HG03521 (cell line): ENCODE measurements around the gene SIL1.

Source experiments
- ATAC-seq: cut with Tn5 transposase; IDR thresholded peaks from one replicate; pipeline ENCODE4 v1.9.1; 2021; ENCODE audit warnings: mild to moderate bottlenecking, moderate library complexity; ENCODE audit not compliant: unreplicated experiment

SIL1 gene

GRCh38 chr5:138963763-138964371, 234.3 kb downstream of the SIL1 start:
- no peak for ATAC-seq

- ATAC-seq = no peak
These were observed 235.4 kb downstream of the SIL1 start for GRCh38 chr5:138962614-138963370.

DNA sequence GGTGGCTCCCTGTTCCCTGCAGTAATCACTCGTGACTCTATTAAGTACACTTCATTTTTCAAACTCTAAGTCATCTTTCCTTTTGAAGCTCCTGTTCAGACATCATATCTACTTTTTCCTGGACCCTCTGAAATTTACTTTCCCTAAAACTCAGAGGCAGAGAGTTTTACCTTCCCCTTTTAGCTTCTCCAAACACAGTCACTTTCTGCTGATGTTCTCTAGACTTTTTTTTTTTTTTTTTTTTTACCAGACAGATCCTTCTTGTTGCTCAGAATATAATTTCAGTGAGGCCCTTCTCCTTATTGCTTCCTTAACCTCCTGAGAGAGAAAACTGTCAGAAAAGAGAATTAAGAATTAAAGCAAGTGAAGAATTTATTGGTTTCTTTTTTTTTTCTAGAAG, 236.4 kb downstream of the SIL1 start:
- ATAC-seq = no peak

DNA sequence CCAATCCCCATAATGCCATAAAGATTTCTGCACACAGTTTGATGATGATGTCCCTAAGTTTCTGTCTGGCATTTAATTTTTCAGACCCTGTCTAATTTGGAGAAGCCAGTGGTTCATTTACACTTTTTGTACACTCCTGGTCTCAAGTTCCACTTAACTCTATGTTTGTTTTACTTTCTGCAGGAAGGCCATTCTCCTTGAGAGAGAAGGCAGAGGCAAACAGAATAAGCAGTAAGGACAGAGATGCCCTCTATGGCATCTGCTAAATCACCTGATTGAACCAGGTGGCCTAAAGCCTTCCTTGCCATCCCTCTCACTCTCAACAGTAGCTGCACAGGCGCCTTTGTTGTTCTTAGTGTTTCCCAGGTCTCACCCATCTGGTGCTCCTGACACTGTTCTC, 236.9 kb downstream of the SIL1 start:
- no peak for ATAC-seq

DNA sequence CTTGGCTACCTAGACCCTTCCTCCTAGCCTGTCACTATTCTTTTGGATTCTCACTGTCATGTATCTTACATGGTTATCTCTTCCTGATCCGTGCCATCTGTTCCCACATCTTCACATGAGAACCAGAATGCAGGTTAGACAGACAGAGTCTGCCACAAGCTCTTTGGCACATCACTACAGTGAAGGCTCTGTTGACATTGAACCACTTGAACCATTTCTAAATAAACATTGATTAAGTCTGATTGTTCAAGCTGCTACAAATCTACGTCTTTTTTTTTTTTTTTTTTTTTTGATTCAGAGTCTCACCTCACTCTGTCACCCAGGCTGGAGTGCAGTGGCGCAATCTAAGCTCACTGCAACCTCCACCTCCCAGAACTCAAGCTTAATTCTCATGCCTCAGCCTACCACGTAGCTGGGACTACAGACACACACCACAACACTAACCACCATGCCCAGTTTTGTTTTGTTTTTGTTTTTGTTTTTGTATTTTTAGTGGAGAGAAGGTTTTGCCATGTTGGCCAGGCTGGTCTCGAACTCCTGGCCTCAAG, 237.9 kb downstream of the SIL1 start:
- ATAC-seq = no peak

- ATAC-seq = no peak
These were observed 241.4 kb downstream of the SIL1 start for GRCh38 chr5:138956801-138957200.

- no peak for ATAC-seq
These were observed 242.4 kb downstream of the SIL1 start for GRCh38 chr5:138955671-138956295.

DNA sequence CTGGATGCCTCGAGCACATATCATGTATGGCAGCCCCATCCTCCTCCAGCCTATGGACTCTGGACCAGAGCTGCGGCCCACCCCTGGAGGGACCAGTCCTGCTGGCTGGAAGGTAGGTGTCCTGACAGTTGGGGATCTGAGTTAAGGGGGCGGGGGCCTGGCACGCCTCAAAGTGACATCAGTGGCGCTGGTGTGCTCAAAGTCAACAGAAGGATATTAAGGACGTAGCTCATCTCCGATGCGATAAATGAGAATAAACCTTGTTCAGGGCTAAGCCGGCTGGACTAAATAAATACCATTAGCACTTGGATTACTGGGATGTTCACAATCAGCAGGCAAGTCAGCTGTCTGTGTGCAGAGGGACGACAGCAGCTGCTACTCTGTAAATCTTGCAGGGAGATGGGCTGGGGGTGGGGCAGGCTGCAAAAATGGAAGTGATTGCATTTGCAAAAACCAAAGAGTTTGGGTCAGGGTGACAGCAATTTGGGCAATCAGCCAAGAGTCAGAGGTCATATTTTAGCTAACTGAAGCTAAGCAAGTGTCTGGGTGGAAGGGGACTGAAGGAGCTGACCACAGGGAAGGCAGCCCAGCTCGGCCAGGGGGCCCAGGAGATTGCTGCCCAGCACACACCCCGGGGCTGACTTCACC, 243.0 kb downstream of the SIL1 start:
- no peak for ATAC-seq

DNA sequence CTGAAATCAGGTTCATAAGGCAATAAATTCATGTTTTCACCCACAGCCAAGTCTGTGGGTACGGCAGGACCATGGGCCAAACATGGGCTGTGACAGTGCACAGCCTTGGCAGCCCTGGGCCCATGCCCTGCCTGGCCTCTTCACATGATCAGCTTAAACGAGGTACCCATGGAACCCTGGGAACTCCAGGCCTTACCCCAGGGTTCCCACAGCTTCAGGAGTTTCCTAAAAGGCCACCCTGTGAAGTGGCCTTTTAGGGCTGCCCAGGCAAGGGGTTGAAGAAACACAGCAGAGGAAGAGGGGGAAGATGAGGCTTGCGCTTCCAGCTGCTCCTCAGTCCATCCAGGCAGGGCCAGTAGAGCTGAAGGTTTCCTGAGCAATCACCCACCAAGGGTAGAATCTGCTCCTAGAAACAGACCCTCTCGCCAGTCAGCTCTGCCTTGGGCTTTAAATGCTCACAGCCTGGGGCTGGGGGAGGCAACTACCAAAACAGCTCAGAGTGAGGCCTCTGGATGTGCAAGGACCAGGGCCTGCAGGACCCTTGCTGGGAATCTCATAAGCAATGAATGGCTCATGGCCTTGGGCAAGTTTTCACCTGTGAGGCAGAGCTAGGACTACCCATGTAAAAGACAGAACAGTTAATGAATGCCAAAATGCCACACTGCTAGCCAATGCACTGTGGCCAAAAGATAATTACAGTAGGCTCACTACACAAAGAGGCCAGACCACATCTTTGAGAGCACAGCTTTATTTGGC, 243.7 kb downstream of the SIL1 start:
- no peak for ATAC-seq

GRCh38 chr5:138953387-138954256, 244.5 kb downstream of the SIL1 start:
- ATAC-seq = no peak

DNA sequence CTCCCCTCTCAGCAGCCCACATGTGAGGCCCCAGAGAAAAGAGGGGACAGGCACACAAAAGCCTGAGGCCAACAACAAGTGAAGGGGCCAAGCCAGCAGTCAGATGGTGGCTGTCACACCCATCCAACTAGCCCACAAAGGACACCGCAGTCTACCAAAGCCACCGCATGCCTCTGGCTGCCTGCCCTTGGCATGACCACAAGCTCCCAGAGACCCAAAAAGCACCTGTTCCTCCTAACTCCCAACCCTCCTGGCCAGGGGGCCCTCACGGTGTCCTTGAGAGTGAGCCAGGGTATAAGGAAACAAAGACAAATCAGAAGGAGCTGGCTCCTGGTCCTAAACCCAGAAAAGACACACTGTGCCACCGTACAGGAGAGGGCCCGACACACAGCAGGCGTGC, 245.2 kb downstream of the SIL1 start:
- ATAC-seq = no peak

DNA sequence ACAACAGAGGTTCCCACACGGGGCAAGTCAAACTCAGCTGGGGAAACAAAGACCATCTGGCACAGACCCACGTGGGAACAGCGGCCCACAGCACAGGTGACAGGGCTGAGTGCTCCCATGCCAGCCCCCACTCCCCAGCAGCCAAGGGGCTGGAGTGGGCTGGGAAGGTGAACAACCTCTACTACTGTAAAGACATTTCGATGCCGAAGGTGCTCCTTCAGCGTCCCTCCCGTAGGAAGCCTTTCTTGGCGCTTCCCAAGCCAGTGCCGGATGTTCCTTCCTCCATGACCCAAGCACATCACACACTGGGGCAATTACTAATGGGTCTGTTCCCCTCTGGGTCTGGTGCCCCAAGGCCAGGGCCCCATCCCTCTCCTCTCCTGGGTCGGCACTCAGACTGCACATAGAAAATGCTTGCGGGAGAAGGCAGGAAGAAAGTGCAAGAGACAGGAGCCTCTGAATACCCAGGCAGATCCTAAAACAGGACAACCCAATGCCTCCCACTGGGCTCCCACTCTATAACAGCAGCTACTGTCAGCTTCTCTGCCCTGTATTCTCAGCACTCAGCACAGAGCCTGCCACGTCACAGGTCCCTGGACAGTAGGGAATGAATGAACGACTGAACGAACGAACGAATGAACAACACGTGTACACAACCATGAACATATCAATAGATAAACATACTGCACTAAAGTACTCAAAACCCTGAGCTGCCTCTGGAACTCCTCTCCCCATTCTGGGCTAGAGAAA, 246.0 kb downstream of the SIL1 start:
- ATAC-seq = no peak

GRCh38 chr5:138951091-138951985, 246.8 kb downstream of the SIL1 start:
- no peak for ATAC-seq

DNA sequence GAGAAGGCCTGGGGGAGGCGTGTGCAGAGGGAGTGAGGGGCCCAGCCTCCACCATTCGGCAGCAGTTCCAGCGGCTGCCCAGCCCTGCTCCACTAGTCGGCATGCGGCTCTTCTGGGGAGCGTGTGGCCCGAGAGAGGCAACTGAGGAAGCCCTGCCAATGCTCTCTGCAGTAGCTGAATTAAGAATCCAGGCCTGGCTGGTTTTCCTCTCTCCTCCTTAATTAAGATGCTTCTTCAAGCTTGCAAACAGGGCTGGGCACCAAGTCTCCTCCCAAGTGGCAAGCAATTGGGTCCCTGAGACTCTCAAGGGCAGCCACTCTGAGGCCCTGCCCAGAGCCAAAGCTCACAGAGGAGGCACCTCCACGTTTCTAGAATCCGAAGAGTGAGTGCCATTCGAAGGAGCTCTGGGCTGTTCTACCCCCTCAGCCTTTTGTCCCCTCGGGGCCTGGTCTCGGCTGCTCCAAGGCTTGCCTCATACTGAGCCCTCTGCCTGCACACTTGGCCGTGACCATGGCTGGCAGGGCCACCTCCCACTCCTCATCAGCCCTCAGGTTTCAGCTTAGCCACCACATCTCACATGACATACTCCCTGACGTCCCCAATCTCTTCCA, 247.6 kb downstream of the SIL1 start:
- ATAC-seq = no peak

- no peak for ATAC-seq
These were observed 248.2 kb downstream of the SIL1 start for GRCh38 chr5:138949988-138950387.

DNA sequence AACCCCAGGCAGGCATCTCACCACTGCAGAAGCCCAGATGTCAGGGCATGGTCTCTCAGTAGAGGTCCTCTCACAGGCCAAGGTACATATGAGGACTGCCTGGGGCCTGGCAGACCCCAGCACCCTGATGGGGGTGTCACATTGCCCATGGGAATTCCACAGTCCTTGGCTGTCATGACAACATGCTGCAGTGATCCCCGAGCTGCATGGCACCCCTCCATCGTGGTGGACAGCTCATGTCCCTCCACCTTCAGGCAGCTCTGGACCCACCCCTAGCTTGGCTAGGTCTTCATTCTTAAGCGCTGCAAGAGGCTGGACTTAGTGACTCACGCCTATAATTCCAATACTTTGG, 249.0 kb downstream of the SIL1 start:
- ATAC-seq = no peak

DNA sequence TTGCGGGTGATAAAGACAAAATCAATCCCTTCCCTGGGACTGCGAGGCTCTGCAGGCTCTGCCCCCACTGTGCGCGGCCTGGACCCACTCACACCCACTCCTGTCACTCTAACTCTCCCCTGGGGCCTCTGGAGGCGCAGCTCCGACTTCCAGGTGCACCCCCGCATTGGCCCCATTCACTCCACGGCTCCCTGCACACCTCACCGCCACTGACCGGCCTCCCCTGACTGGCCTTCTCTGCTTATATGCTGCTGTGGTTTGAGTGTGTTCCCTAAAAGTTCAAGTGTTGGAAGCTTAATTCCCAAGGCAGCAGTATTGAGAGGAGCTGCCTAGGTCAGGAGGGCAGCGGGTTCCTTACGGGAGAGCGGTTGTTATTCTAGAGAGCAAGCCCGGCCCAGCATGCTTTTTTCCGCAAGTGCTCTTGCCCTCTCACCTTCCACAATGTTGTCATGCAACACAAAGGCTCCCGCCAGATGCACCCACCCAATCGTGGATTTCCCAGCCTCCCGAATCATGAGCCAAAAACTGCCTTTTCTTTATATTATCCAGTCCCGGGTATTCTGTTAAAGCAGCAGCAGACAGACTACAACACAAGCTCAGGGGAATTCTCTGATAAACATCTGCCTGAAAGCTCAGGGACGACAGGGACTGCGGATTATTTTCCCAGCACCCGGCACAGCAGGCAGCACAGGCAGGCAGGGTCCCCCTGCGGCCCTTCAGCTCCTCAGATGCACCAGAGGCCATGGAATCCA, 249.5 kb downstream of the SIL1 start:
- ATAC-seq = no peak
